ENCODE measurements around the gene PATJ. TPM values are rescaled to one million over a fixed set of nuclear protein-coding genes. Genes with fewer than 3 reads are reported as not detected.

The PATJ gene
- total RNA-seq, 1 experiment from 2014 or later: 28.7 TPM

GRCh38 chr1:62187548-62187947 is 445.3 kb downstream of the PATJ start:
- no TSS peak for BruUV-seq (replicated peaks)
- H3K4me3 ChIP-seq (ENCODE audit: low read length): no peak overlapping the region
- H3K4me2 ChIP-seq (ENCODE audit: low read length): no peak overlapping the region
- no peak overlapping the region for H2AFZ ChIP-seq (ENCODE audit: low read length)
- no peak for DNase-seq
- no peaks in the 10 kb centered on the region for H3K9me2 ChIP-seq (replicated peaks; ENCODE audit: low read length)
- no peak overlapping the region for H3K9ac ChIP-seq (ENCODE audit: low read length)
- H3K27me3 ChIP-seq (ENCODE audit: low read length): no peaks in the 10 kb centered on the region
- CTCF ChIA-PET: interaction anchor here (0.6 kb wide), 1 partner anchor 226 kb away, joined by 3 read pairs; no protein-coding TSS in a partner anchor
- H3K9me3 ChIP-seq (ENCODE audit: low read length): no peaks in the 10 kb centered on the region
- no peaks in the 10 kb centered on the region for H3F3A ChIP-seq (ENCODE audit: low read length, unreplicated experiment)
- no peak overlapping the region for H3K27ac ChIP-seq (ENCODE audit: low read length)
- POLR2A ChIA-PET (ENCODE audit: unreplicated experiment): no interaction called here
- TF ChIP-seq CTCF (conservative IDR thresholded peaks at IDR 0.05; ENCODE audit: low read depth, low read length) (no peak), EZH2 (IDR thresholded peaks at IDR 0.05; ENCODE audit: low read length, unreplicated experiment) (no peak), EZH2phosphoT487 (IDR thresholded peaks at IDR 0.05; ENCODE audit: borderline replicate concordance, low read length) (no peak)
- no peaks in the 10 kb centered on the region for H3K79me2 ChIP-seq (ENCODE audit: low read length)
- intact Hi-C loops (cut with micrococcal nuclease): no loop called here
- no peak for ATAC-seq
- H4K20me1 ChIP-seq (ENCODE audit: low read length): no peaks in the 10 kb centered on the region
- H3K4me1 ChIP-seq (ENCODE audit: insufficient read depth, low read length): no peaks in the 10 kb centered on the region
- H3K36me3 ChIP-seq (ENCODE audit: low read depth, low read length): no peaks in the 10 kb centered on the region

DNA sequence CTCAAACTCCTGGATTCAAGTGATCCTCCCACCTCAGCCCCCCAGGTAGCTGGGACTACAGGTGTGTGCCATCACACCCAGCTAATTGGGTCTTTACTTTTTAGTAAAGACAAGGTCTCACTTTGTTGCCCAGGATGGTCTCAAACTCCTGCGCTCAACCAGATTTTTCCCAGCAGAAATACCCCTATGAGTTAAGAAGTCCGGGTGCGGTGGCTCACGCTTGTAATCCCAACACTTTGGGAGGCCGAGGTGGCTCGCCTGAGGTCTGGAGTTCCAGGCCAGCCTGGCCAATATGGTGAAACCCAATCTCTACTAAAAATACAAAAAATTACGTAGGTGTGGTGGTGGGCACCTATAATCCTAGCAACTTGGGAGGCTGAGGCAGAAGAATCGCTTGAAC is 445.8 kb downstream of the PATJ start:
- BruUV-seq (replicated peaks): no TSS peak
- no peak for DNase-seq
- Histone ChIP-seq H3F3A (ENCODE audit: low read length, unreplicated experiment) (no peaks in the 10 kb centered on the region), H3K79me2 (ENCODE audit: low read length) (no peaks in the 10 kb centered on the region), H3K4me3 (ENCODE audit: low read length) (no peak overlapping the region), H3K4me1 (ENCODE audit: insufficient read depth, low read length) (no peaks in the 10 kb centered on the region), H3K4me2 (ENCODE audit: low read length) (no peak overlapping the region), H2AFZ (ENCODE audit: low read length) (no peak overlapping the region), H4K20me1 (ENCODE audit: low read length) (no peaks in the 10 kb centered on the region), H3K27ac (ENCODE audit: low read length) (no peak overlapping the region), H3K9me3 (ENCODE audit: low read length) (no peaks in the 10 kb centered on the region), H3K36me3 (ENCODE audit: low read depth, low read length) (no peaks in the 10 kb centered on the region), H3K9me2 (replicated peaks; ENCODE audit: low read length) (no peaks in the 10 kb centered on the region), H3K27me3 (ENCODE audit: low read length) (no peaks in the 10 kb centered on the region), H3K9ac (ENCODE audit: low read length) (no peak overlapping the region)
- ATAC-seq: no peak
- intact Hi-C loops (cut with micrococcal nuclease): no loop called here
- CTCF ChIA-PET: interaction anchor here (0.6 kb wide), 1 partner anchor 225 kb away, joined by 3 read pairs; no protein-coding TSS in a partner anchor
- POLR2A ChIA-PET (ENCODE audit: unreplicated experiment): no interaction called here
- TF ChIP-seq CTCF (conservative IDR thresholded peaks at IDR 0.05; ENCODE audit: low read depth, low read length) (no peak), EZH2 (IDR thresholded peaks at IDR 0.05; ENCODE audit: low read length, unreplicated experiment) (no peak), EZH2phosphoT487 (IDR thresholded peaks at IDR 0.05; ENCODE audit: borderline replicate concordance, low read length) (no peak)

DNA sequence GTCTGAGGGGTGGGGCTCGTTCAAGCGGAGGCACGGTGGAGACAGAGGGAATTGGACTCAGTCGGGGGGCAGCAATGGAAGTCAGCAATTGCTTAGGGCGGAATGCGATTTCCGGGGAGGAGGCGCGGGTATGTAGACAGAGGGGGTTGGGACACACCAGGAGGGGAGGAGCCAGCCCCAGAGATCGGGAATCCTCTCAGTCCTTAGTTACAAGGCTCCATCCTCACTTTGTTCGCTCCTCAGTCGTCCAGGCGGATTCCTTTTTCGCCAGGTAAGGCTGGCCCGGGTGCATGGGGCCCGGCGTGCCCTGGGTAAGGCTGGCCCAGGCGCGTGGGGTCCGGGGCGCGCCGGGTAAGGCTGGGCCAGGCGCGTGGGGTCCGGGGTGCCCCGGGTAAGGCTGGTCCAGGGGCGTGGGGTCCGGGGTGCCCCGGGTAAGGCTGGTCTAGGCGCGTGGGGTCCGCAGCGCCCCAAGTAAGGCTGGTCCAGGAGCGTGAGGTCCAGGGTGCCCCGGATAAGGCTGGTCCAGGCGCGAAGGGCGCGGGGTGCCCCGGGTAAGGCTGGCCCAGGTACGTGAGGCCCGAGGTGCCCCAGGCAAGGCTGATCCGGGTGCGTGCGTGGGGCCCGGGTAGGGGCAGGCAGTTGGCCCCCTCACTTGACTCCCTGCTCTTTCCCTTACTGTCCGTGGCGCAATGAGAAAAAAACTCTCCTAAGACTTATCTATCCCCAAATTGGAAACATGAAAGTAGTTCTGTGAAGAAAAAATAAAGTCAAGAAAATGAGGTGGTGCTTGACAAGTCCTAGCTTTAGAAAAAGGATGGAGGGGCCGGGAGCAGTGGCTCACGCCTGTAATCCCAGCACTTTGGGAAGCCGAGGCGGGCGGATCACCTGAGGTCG is 452.6 kb downstream of the PATJ start, which contains the start of gene L1TD1:
TSS of gene L1TD1 (plus strand) at position 199 of the 894 bp plus-strand sequence. CDS start 11,780 bp downstream, outside the sequence.
- POLR2A ChIA-PET (ENCODE audit: unreplicated experiment): no interaction called here
- H3K27ac ChIP-seq (ENCODE audit: low read length): no peak within 1 kb of the TSS

More for the DNA sequence above, 452.6 kb downstream of the PATJ start, which contains the start of gene L1TD1:
- Histone ChIP-seq H3K79me2 (ENCODE audit: low read length) (no peaks in the 10 kb centered on the region), H3K4me3 (ENCODE audit: low read length) (no peak within 1 kb of the TSS), H3F3A (ENCODE audit: low read length, unreplicated experiment) (no peaks in the 10 kb centered on the region), H3K27me3 (ENCODE audit: low read length) (no peaks in the 10 kb centered on the region), H4K20me1 (ENCODE audit: low read length) (no peaks in the 10 kb centered on the region), H3K9me2 (replicated peaks; ENCODE audit: low read length) (no peaks in the 10 kb centered on the region), H2AFZ (ENCODE audit: low read length) (no peak within 1 kb of the TSS), H3K9me3 (ENCODE audit: low read length) (no peaks in the 10 kb centered on the region), H3K9ac (ENCODE audit: low read length) (no peak within 1 kb of the TSS), H3K4me1 (ENCODE audit: insufficient read depth, low read length) (no peaks in the 10 kb centered on the region), H3K4me2 (ENCODE audit: low read length) (no peak within 1 kb of the TSS), H3K36me3 (ENCODE audit: low read depth, low read length) (no peaks in the 10 kb centered on the region)
- intact Hi-C loops (cut with micrococcal nuclease): no loop called here
- TF ChIP-seq CTCF (conservative IDR thresholded peaks at IDR 0.05; ENCODE audit: low read depth, low read length) (no peak), EZH2 (IDR thresholded peaks at IDR 0.05; ENCODE audit: low read length, unreplicated experiment) (no peak), EZH2phosphoT487 (IDR thresholded peaks at IDR 0.05; ENCODE audit: borderline replicate concordance, low read length) (no peak)
- ATAC-seq (no peak), DNase-seq (no peak)
- no TSS peak for BruUV-seq (replicated peaks)
- CTCF ChIA-PET: no interaction called here
